Mesothelial cell of epicardium (in vitro differentiated cells): ENCODE results near the gene CYB561A3. TPM values are rescaled to one million over a fixed set of nuclear protein-coding genes. Genes with fewer than 3 reads are reported as not detected.

ENCODE experiments used
- DNase-seq, 2 experiments: peaks; one replicate each; pipeline ENCODE4 v3.0.0; 2021; ENCODE audit warnings: low spot score in 2 of 2; ENCODE audit not compliant: unreplicated experiment in 2 of 2
- H3K27ac Mint-ChIP-seq: 2 replicates; pipeline ENCODE4 v1.8.0; 2021; ENCODE audit warnings: mixed read lengths
- H3K27me3 Mint-ChIP-seq: 2 replicates; pipeline ENCODE4 v1.8.0; 2021; ENCODE audit warnings: low read depth, mixed read lengths
- H3K36me3 Mint-ChIP-seq: 2 replicates; pipeline ENCODE4 v1.8.0; 2021; ENCODE audit warnings: mixed read lengths
- H3K4me1 Mint-ChIP-seq: 2 replicates; pipeline ENCODE4 v1.8.0; 2021; ENCODE audit warnings: mixed read lengths
- H3K4me3 Mint-ChIP-seq: 2 replicates; pipeline ENCODE4 v1.8.0; 2021; ENCODE audit warnings: mild to moderate bottlenecking, moderate library complexity, mixed read lengths
- H3K9me3 Mint-ChIP-seq: 2 replicates; pipeline ENCODE4 v1.8.0; 2021; ENCODE audit warnings: mixed read lengths
- total RNA-seq: library from RNA; stranded (reverse); gene quantifications from 3 replicates; pipeline ENCODE4 v1.2.1, GENCODE V29; 2021
- TF ChIP-seq, protein P1 (sequence below): fragments of 200-600 bp; sonication (generic); IDR thresholded peaks from one replicate; pipeline ENCODE4 v1.5.0; 2021; ENCODE audit warnings: antibody characterized with exemption; ENCODE audit not compliant: unreplicated experiment

The CYB561A3 gene
- total RNA-seq, 1 donor from 2014 or later, result 26.3 TPM

DNA sequence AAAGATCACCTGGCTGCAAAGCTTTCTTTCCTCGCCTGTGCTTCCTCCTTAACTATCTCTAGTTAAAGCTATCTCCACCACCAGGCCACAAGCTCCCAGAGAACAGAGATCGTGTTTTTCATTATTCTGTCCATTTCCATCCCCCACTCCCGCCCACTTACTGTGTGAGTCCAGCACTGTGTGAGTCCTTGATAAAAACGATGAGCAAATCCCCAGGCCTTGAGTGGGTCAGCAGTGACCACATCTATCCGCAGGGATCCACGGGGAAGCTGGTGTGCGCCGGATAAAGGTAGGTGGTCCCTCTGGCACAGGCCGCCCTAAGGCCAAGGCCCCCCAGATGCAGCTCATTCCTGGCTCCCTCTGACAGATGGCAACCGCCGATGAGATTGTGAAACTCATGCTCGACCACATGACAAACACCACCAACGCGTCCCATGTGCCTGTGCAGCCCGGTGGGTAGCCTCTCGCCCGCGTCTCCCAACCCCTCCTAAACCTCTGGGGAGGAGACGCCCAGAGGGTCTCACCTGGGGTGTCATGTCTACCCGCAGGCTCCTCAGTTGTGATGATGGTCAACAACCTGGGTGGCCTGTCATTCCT, 19.4 kb downstream of the CYB561A3 start:
- H3K4me3 Mint-ChIP-seq, result no peak overlapping the region
- H3K27ac Mint-ChIP-seq, result no peak overlapping the region
- TF ChIP-seq, protein P1, sequence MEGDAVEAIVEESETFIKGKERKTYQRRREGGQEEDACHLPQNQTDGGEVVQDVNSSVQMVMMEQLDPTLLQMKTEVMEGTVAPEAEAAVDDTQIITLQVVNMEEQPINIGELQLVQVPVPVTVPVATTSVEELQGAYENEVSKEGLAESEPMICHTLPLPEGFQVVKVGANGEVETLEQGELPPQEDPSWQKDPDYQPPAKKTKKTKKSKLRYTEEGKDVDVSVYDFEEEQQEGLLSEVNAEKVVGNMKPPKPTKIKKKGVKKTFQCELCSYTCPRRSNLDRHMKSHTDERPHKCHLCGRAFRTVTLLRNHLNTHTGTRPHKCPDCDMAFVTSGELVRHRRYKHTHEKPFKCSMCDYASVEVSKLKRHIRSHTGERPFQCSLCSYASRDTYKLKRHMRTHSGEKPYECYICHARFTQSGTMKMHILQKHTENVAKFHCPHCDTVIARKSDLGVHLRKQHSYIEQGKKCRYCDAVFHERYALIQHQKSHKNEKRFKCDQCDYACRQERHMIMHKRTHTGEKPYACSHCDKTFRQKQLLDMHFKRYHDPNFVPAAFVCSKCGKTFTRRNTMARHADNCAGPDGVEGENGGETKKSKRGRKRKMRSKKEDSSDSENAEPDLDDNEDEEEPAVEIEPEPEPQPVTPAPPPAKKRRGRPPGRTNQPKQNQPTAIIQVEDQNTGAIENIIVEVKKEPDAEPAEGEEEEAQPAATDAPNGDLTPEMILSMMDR, result no peak
- H3K4me1 Mint-ChIP-seq, result no peaks in the 10 kb centered on the region
- H3K36me3 Mint-ChIP-seq, result peaks cover 21% of the 10 kb centered on the region
- H3K27me3 Mint-ChIP-seq, result no peaks in the 10 kb centered on the region
- no peaks in the 10 kb centered on the region for H3K9me3 Mint-ChIP-seq
- no peak for DNase-seq

DNA sequence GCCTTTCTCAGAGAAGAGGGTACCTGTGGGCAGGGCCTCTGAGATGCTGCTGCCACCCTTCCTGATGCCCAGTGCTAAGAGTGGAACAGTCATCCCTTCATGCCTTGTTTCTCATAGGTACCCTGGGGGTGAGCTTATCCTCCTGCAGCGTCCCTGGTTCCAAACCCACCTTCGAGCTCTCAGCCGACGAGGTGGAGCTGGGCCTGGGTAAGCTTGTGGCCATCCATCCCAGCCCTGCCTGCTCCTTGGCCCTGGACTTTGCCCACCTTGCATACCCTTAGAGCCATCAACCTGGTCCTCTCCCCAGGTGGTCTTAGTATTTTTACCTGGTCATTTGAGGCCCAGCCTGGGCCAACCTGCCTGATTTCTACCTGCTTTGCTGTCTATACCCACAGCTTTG, 20.0 kb downstream of the CYB561A3 start:
- DNase-seq, result no peak
- no peaks in the 10 kb centered on the region for H3K9me3 Mint-ChIP-seq
- H3K36me3 Mint-ChIP-seq, result peaks cover 21% of the 10 kb centered on the region
- H3K4me1 Mint-ChIP-seq, result peaks cover 5% of the 10 kb centered on the region
- no peaks in the 10 kb centered on the region for H3K27me3 Mint-ChIP-seq
- H3K4me3 Mint-ChIP-seq, result no peak overlapping the region
- TF ChIP-seq, protein P1, result no peak
- no peak overlapping the region for H3K27ac Mint-ChIP-seq

DNA sequence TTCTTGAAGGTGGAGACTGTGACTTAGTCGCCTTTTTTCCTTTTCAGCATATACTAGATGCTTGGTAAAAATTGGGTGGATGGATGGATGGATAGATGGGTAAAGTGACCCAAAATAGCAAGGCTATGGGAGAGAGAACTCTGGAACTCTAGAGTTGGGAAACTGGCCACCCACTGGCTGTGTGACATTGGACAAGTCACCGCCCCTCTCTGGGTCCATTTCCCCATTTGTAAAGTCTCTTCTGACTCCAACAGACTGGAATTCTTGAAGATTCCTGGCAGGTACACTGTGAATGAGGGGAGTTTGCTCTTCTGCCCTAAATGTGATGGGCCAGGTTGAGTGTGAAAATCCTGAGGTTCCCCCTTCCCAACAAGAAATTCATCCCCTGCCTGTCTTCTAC, 20.7 kb downstream of the CYB561A3 start:
- no peaks in the 10 kb centered on the region for H3K27me3 Mint-ChIP-seq
- H3K4me3 Mint-ChIP-seq, result no peak overlapping the region
- peaks cover 12% of the 10 kb centered on the region for H3K4me1 Mint-ChIP-seq
- DNase-seq, result no peak
- TF ChIP-seq, protein P1, result no peak
- H3K27ac Mint-ChIP-seq, result no peak overlapping the region
- H3K9me3 Mint-ChIP-seq, result no peaks in the 10 kb centered on the region
- H3K36me3 Mint-ChIP-seq, result peaks cover 21% of the 10 kb centered on the region

DNA sequence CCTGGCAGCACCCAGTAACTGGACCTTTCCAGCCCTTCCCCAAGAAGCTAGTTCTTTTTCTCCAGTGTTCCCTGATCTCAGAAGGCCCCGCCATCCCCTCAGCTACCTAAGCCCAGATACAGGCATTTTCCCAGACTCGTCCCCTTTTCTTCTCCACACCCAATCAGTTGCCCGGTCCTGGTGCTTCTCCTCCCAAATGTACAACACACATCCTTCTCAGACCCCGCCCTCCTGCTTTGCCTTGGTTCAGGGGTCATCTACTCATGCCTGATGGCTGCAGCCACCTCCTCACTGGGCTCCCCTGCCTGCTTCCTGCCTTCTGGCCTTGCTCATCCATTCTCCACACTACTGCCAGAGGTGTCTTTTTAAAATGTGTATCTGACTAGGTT, 22.2 kb downstream of the CYB561A3 start:
- peaks cover 21% of the 10 kb centered on the region for H3K36me3 Mint-ChIP-seq
- no peak overlapping the region for H3K27ac Mint-ChIP-seq
- no peaks in the 10 kb centered on the region for H3K9me3 Mint-ChIP-seq
- no peaks in the 10 kb centered on the region for H3K27me3 Mint-ChIP-seq
- no peak overlapping the region for H3K4me3 Mint-ChIP-seq
- H3K4me1 Mint-ChIP-seq, result peaks cover 14% of the 10 kb centered on the region
- TF ChIP-seq, protein P1, result no peak
- no peak for DNase-seq

DNA sequence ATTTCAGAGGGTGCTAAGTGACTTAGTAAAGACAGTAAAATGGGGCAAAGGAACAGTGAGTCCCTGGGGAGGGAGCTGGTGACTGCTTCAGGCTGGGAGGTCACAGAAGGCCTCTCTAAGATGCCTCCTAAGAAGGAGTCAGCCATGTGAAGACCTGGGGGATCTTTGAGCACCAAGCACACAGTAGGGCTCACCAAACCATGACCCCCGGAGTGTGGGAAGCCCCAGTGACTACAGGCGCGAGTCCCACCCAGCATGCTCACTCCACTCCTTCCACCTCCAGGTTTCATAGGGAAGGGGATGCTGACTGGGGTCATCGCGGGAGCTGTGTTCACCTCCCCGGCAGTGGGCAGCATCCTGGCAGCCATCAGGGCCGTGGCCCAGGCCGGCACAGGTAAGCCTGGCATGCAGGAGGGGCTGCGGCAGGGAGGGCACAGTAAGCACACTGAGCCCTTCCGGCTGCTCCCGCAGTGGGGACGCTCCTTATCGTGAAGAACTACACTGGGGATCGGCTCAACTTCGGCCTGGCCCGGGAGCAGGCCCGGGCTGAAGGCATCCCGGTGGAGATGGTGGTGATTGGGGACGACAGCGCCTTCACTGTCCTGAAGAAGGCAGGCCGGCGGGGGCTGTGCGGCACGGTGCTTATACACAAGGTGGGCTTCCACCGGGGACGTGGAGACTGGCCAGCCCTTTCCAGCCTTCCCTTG, 22.7 kb downstream of the CYB561A3 start:
- Mint-ChIP-seq H3K9me3 (no peaks in the 10 kb centered on the region), H3K4me1 (peaks cover 17% of the 10 kb centered on the region), H3K27ac (no peak overlapping the region), H3K4me3 (no peak overlapping the region), H3K27me3 (no peaks in the 10 kb centered on the region), H3K36me3 (peaks cover 21% of the 10 kb centered on the region)
- TF ChIP-seq, protein P1, result no peak
- DNase-seq, result no peak
